Prostate gland (tissue), 2 donors: ENCODE results near the gene ADAM8.

ENCODE experiments used
- POLR2A ChIP-seq: fragments of 450-650 bp; IDR thresholded peaks from one replicate; pipeline ENCODE4 v1.6.1; 2016; ENCODE audit warnings: antibody characterized with exemption, mild to moderate bottlenecking
- POLR2AphosphoS5 ChIP-seq: sonication (generic); formaldehyde crosslinking; IDR thresholded peaks from one replicate; pipeline ENCODE4 v1.6.1; 2017; ENCODE audit warnings: antibody characterized with exemption
- TF ChIP-seq, protein P1 (sequence below), 4 experiments: fragments of 200-600 bp in 2 of 4; fragments of 450-650 bp in 2 of 4; sonication (generic) in 2 of 4; IDR thresholded peaks; 1 replicate in 3 of 4; 2 replicates in 1 of 4; pipeline ENCODE4 v1.5.1; 2016 to 2019; ENCODE audit warnings: antibody characterized with exemption in 4 of 4, mild to moderate bottlenecking in 2 of 4, moderate library complexity in 2 of 4

GRCh38 chr10:133289761-133290160 is 13.1 kb upstream of the ADAM8 start:
- TF ChIP-seq POLR2A, result no peak
- TF ChIP-seq, protein P1, sequence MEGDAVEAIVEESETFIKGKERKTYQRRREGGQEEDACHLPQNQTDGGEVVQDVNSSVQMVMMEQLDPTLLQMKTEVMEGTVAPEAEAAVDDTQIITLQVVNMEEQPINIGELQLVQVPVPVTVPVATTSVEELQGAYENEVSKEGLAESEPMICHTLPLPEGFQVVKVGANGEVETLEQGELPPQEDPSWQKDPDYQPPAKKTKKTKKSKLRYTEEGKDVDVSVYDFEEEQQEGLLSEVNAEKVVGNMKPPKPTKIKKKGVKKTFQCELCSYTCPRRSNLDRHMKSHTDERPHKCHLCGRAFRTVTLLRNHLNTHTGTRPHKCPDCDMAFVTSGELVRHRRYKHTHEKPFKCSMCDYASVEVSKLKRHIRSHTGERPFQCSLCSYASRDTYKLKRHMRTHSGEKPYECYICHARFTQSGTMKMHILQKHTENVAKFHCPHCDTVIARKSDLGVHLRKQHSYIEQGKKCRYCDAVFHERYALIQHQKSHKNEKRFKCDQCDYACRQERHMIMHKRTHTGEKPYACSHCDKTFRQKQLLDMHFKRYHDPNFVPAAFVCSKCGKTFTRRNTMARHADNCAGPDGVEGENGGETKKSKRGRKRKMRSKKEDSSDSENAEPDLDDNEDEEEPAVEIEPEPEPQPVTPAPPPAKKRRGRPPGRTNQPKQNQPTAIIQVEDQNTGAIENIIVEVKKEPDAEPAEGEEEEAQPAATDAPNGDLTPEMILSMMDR (IDR thresholded peaks at IDR 0.05), result no peak
- no peak for TF ChIP-seq POLR2AphosphoS5
